NCI-H146 treated with DMSO at 0.1 percent for 48 hours (cell line): ENCODE measurements around the gene LTBP2.

ENCODE experiments used
- DNase-seq: peaks from one replicate; lab custom pipeline; 2025; ENCODE audit not compliant: unreplicated experiment; lab: John Stamatoyannopoulos, UW

Gene LTBP2

GRCh38 chr14:74532246-74532645, 79.8 kb downstream of the LTBP2 start:
- no peak for DNase-seq

- DNase-seq = no peak
Observed at GRCh38 chr14:74531467-74531866, 80.6 kb downstream of the LTBP2 start.

GRCh38 chr14:74531006-74531405, 81.0 kb downstream of the LTBP2 start:
- no peak for DNase-seq

- no peak for DNase-seq
Observed at GRCh38 chr14:74528886-74529285, 83.2 kb downstream of the LTBP2 start.

GRCh38 chr14:74528406-74528805, 83.6 kb downstream of the LTBP2 start:
- DNase-seq = no peak

GRCh38 chr14:74527736-74528280, 84.2 kb downstream of the LTBP2 start:
- no peak for DNase-seq

GRCh38 chr14:74526854-74527585, 85.0 kb downstream of the LTBP2 start:
- DNase-seq = no peak

GRCh38 chr14:74525361-74525851, 86.6 kb downstream of the LTBP2 start:
- DNase-seq = no peak

- no peak for DNase-seq
Observed at GRCh38 chr14:74524812-74525135, 87.3 kb downstream of the LTBP2 start.

- no peak for DNase-seq
Observed at GRCh38 chr14:74524076-74524811, 87.8 kb downstream of the LTBP2 start.

- DNase-seq = no peak
Observed at GRCh38 chr14:74522740-74523139, 89.3 kb downstream of the LTBP2 start.

- DNase-seq = no peak
Observed at GRCh38 chr14:74521756-74522155, 90.3 kb downstream of the LTBP2 start.

GRCh38 chr14:74519316-74520074, 92.5 kb downstream of the LTBP2 start:
- DNase-seq = no peak

GRCh38 chr14:74518221-74518620, 93.8 kb downstream of the LTBP2 start:
- no peak for DNase-seq

- no peak for DNase-seq
Observed at GRCh38 chr14:74517731-74518130, 94.3 kb downstream of the LTBP2 start.

GRCh38 chr14:74516451-74517160, 95.4 kb downstream of the LTBP2 start:
- DNase-seq = no peak

- DNase-seq = no peak
Observed at GRCh38 chr14:74515891-74516412, 96.1 kb downstream of the LTBP2 start.

GRCh38 chr14:74514471-74514941, 97.5 kb downstream of the LTBP2 start:
- DNase-seq = no peak

- no peak for DNase-seq
Observed at GRCh38 chr14:74511966-74512830, 99.8 kb downstream of the LTBP2 start.
